ENCODE measurements around the gene MARVELD3.
"Not testable (repeated sequence)": the region's sequence is repeated elsewhere in the genome, so short reads cannot be mapped to it uniquely, and the experiment has no call there.

GRCh38 chr16:71684280-71684679 lies 58.3 kb downstream of the MARVELD3 start:
- TF ChIP-seq CTCF (IDR thresholded peaks at IDR 0.05; ENCODE audit: low read depth, low read length); POLR2A (IDR thresholded peaks at IDR 0.05; ENCODE audit: extremely low read depth, insufficient read length): not testable (repeated sequence)
- TF ChIP-seq, protein P1, sequence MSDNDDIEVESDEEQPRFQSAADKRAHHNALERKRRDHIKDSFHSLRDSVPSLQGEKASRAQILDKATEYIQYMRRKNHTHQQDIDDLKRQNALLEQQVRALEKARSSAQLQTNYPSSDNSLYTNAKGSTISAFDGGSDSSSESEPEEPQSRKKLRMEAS (IDR thresholded peaks at IDR 0.05; ENCODE audit: low read depth, low read length), result not testable (repeated sequence)
